SK-N-SH treated with all-trans-retinoic acid at 6 μM for 48 hours (cell line): ENCODE results near the gene LECT2.
A peak's percentile ranks its signal among the peaks of the same experiment; 100 is the strongest.

Experiments
- ATAC-seq: fragments of 200-7000 bp; cut with Tn5 transposase; 3 replicates; pipeline ENCODE4 v1.9.1; 2020; ENCODE audit warnings: mild to moderate bottlenecking, moderate library complexity
- ARNTL ChIP-seq: fragments of 450-650 bp; formaldehyde crosslinking; IDR thresholded peaks from 2 replicates; pipeline ENCODE4 v1.5.0; 2020; ENCODE audit warnings: low read depth, mild to moderate bottlenecking, moderate library complexity, borderline replicate concordance
- BACH2 ChIP-seq: fragments of 250-450 bp; sonication (Bioruptor Pico); IDR thresholded peaks from 2 replicates; pipeline ENCODE4 v1.9.0; 2021; ENCODE audit warnings: mild to moderate bottlenecking, borderline replicate concordance
- CREB5 ChIP-seq: fragments of 250-450 bp; sonication (Bioruptor Pico); IDR thresholded peaks from 2 replicates; pipeline ENCODE4 v1.5.1; 2020; ENCODE audit warnings: low read depth, mild to moderate bottlenecking, moderate library complexity
- CSDC2 ChIP-seq: fragments of 250-450 bp; sonication (Bioruptor Pico); IDR thresholded peaks from 2 replicates; pipeline ENCODE4 v1.5.0; 2020; ENCODE audit warnings: mild to moderate bottlenecking, moderate library complexity
- CSRNP3 ChIP-seq: fragments of 250-450 bp; sonication (Bioruptor Pico); IDR thresholded peaks from 2 replicates; pipeline ENCODE4 v1.5.1; 2021; ENCODE audit warnings: mild to moderate bottlenecking, moderate library complexity
- ESRRG ChIP-seq: fragments of 250-450 bp; sonication (Bioruptor Pico); IDR thresholded peaks from 2 replicates; pipeline ENCODE4 v1.6.1; 2021; ENCODE audit warnings: mild to moderate bottlenecking
- GLIS3 ChIP-seq: fragments of 250-450 bp; sonication (Bioruptor Pico); IDR thresholded peaks from 2 replicates; pipeline ENCODE4 v1.5.0; 2020; ENCODE audit warnings: mild to moderate bottlenecking, moderate library complexity
- ISL1 ChIP-seq: fragments of 250-450 bp; sonication (Bioruptor Pico); IDR thresholded peaks from 2 replicates; pipeline ENCODE4 v2.1.2; 2022; ENCODE audit warnings: mild to moderate bottlenecking, moderate library complexity
- OSR1 ChIP-seq: fragments of 250-450 bp; sonication (Bioruptor Pico); IDR thresholded peaks from 2 replicates; pipeline ENCODE4 v1.8.0; 2022; ENCODE audit warnings: moderate library complexity, mild to moderate bottlenecking, inconsistent platforms
- PATZ1 ChIP-seq: fragments of 250-450 bp; sonication (Bioruptor Pico); IDR thresholded peaks from 2 replicates; pipeline ENCODE4 v1.8.0; 2020; ENCODE audit warnings: mild to moderate bottlenecking, moderate library complexity, borderline replicate concordance
- POU6F1 ChIP-seq: fragments of 250-450 bp; sonication (Bioruptor Pico); IDR thresholded peaks from 2 replicates; pipeline ENCODE4 v1.8.0; 2021; ENCODE audit warnings: low read depth, mild to moderate bottlenecking, moderate library complexity, borderline replicate concordance
- PPARA ChIP-seq: fragments of 250-450 bp; sonication (Bioruptor Pico); IDR thresholded peaks from 2 replicates; pipeline ENCODE4 v1.5.0; 2020; ENCODE audit warnings: mild to moderate bottlenecking, borderline replicate concordance
- RARB ChIP-seq: fragments of 250-450 bp; sonication (Bioruptor Pico); IDR thresholded peaks from 2 replicates; pipeline ENCODE4 v1.8.0; 2021; ENCODE audit warnings: mild to moderate bottlenecking, moderate library complexity
- TCF4 ChIP-seq: fragments of 250-450 bp; sonication (Bioruptor Pico); IDR thresholded peaks from 2 replicates; pipeline ENCODE4 v1.8.0; 2021; ENCODE audit warnings: mild to moderate bottlenecking, moderate library complexity, borderline replicate concordance
- TOX ChIP-seq: fragments of 250-450 bp; sonication (Bioruptor Pico); IDR thresholded peaks from 2 replicates; pipeline ENCODE4 v1.8.0; 2021; ENCODE audit warnings: mild to moderate bottlenecking, moderate library complexity, borderline replicate concordance
- TSHZ2 ChIP-seq: fragments of 250-450 bp; sonication (Bioruptor Pico); IDR thresholded peaks from 2 replicates; pipeline ENCODE4 v1.5.0; 2020; ENCODE audit warnings: mild to moderate bottlenecking, moderate library complexity
- ZC3H10 ChIP-seq: fragments of 250-450 bp; sonication (Bioruptor Pico); IDR thresholded peaks from 2 replicates; pipeline ENCODE4 v1.5.1; 2021; ENCODE audit warnings: mild to moderate bottlenecking, moderate library complexity
- ZFP3 ChIP-seq: fragments of 250-450 bp; sonication (Bioruptor Pico); IDR thresholded peaks from 2 replicates; pipeline ENCODE4 v1.5.0; 2020; ENCODE audit warnings: mild to moderate bottlenecking, moderate library complexity
- ZFP30 ChIP-seq: fragments of 450-650 bp; formaldehyde crosslinking; IDR thresholded peaks from 2 replicates; pipeline ENCODE4 v1.5.0; 2022; ENCODE audit warnings: mild to moderate bottlenecking, moderate library complexity
- ZNF565 ChIP-seq: fragments of 450-650 bp; formaldehyde crosslinking; conservative IDR thresholded peaks from 2 replicates; pipeline ENCODE4 v1.5.0; 2020; ENCODE audit warnings: low read depth, mild to moderate bottlenecking, moderate library complexity
- ZNF70 ChIP-seq: fragments of 450-650 bp; formaldehyde crosslinking; IDR thresholded peaks from 2 replicates; pipeline ENCODE4 v1.5.0; 2020; ENCODE audit warnings: mild to moderate bottlenecking, moderate library complexity
- ZNF8 ChIP-seq: fragments of 450-650 bp; formaldehyde crosslinking; IDR thresholded peaks from 2 replicates; pipeline ENCODE4 v1.5.0; 2020; ENCODE audit warnings: mild to moderate bottlenecking, moderate library complexity

Gene LECT2

GRCh38 chr5:135996611-135997010, 41.8 kb upstream of the LECT2 start (continued):
- TF ChIP-seq TSHZ2 = no peak
- no peak for TF ChIP-seq BACH2 (CRISPR knock-in tag)
- no peak for TF ChIP-seq ZFP3 (CRISPR knock-in tag)
- TF ChIP-seq ZNF8 (CRISPR knock-in tag) = no peak

GRCh38 chr5:135995976-135996375, 41.2 kb upstream of the LECT2 start:
- no peak for ATAC-seq
- TF ChIP-seq ARNTL (CRISPR knock-in tag) (no peak), TCF4 (CRISPR knock-in tag) (no peak), PATZ1 (CRISPR knock-in tag) (no peak), PPARA (CRISPR knock-in tag) (no peak), CREB5 (no peak), OSR1 (no peak), GLIS3 (no peak), ZNF70 (CRISPR knock-in tag) (no peak), CSRNP3 (CRISPR knock-in tag) (no peak), ZFP30 (CRISPR knock-in tag) (no peak), TSHZ2 (no peak), CSDC2 (CRISPR knock-in tag) (no peak), ZNF8 (CRISPR knock-in tag) (no peak), ESRRG (CRISPR knock-in tag) (no peak), ZC3H10 (CRISPR knock-in tag) (no peak), TOX (CRISPR knock-in tag) (no peak), RARB (CRISPR knock-in tag) (no peak)

- ATAC-seq = peak; percentile 82
- TF ChIP-seq POU6F1 (CRISPR knock-in tag) (peak; percentile 65), CSDC2 (CRISPR knock-in tag) (peak; percentile 39; the same call in 1 of the 2 replicates), ESRRG (CRISPR knock-in tag) (peak; percentile 87; the same call in 1 of the 2 replicates), BACH2 (CRISPR knock-in tag) (peak; percentile 55; the same call in 1 of the 2 replicates), CREB5 (peak; percentile 99), RARB (CRISPR knock-in tag) (peak; percentile 87), TOX (CRISPR knock-in tag) (peak; percentile 89), ZNF565 (CRISPR knock-in tag) (0 out of 2 replicates have a peak, but pooled peaks have one; percentile 10), PPARA (CRISPR knock-in tag) (no peak), ARNTL (CRISPR knock-in tag) (no peak; the same call in 1 of the 2 replicates), ZFP30 (CRISPR knock-in tag) (no peak), ISL1 (peak; percentile 98), TCF4 (CRISPR knock-in tag) (peak; percentile 100), ZFP3 (CRISPR knock-in tag) (no peak; the same call in 1 of the 2 replicates)
These were observed 39.3 kb upstream of the LECT2 start for GRCh38 chr5:135993880-135994636.
